ENCODE measurements around the gene NSRP1. TPM values are rescaled to one million over a fixed set of nuclear protein-coding genes. Genes with fewer than 3 reads are reported as not detected.

The NSRP1 gene
- total and polyA plus RNA-seq, 2 of the 13 experiments (the other 11 are each of a cell fraction or from before 2014, with no cell fraction given) = 7.0 to 14.3 TPM

DNA sequence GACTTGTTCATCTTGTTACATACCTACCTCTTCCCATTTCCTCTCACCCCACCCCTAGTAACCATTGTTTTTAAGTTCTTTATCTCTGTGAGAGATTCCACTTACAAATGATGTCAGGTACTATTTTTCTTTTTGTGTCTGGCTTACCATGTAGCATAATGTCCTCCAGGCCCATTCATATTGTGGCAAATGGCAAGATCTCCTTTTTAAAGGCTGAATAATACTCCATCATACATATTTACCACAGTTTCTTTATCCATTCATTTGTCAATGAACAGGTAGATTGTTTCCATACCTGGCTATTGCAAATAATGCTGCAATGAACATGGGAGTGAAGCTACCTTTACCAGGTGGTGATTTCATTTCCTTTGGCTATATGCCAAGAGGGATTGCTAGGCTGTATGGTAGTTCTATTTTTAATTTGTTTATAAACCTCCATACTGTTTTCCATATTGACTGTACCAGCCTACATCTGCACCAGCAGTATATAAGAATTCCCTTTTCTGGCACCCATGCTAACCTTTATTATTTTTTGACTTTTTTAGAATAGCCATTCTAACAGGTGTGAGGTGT lies 53.9 kb downstream of the NSRP1 start:
- no peak for FAIRE-seq
- TF ChIP-seq SETDB1 (CRISPR knock-in tag; IDR thresholded peaks at IDR 0.05; ENCODE audit: borderline replicate concordance) (no peak), SOX5 (CRISPR knock-in tag; IDR thresholded peaks at IDR 0.05; ENCODE audit: borderline replicate concordance) (no peak), ZNF441 (CRISPR knock-in tag; IDR thresholded peaks at IDR 0.05; ENCODE audit: borderline replicate concordance) (no peak), FOXM1 (CRISPR knock-in tag; IDR thresholded peaks at IDR 0.05) (no peak), ZNF589 (CRISPR knock-in tag; conservative IDR thresholded peaks at IDR 0.05) (no peak), ISL2 (CRISPR knock-in tag; IDR thresholded peaks at IDR 0.05) (no peak), HNF4A (CRISPR knock-in tag; IDR thresholded peaks at IDR 0.05) (no peak), ZNF33A (CRISPR knock-in tag; IDR thresholded peaks at IDR 0.05; ENCODE audit: borderline replicate concordance) (no peak), KLF9 (CRISPR knock-in tag; IDR thresholded peaks at IDR 0.05; ENCODE audit: low read depth) (no peak)
- TF ChIP-seq, protein P1, sequence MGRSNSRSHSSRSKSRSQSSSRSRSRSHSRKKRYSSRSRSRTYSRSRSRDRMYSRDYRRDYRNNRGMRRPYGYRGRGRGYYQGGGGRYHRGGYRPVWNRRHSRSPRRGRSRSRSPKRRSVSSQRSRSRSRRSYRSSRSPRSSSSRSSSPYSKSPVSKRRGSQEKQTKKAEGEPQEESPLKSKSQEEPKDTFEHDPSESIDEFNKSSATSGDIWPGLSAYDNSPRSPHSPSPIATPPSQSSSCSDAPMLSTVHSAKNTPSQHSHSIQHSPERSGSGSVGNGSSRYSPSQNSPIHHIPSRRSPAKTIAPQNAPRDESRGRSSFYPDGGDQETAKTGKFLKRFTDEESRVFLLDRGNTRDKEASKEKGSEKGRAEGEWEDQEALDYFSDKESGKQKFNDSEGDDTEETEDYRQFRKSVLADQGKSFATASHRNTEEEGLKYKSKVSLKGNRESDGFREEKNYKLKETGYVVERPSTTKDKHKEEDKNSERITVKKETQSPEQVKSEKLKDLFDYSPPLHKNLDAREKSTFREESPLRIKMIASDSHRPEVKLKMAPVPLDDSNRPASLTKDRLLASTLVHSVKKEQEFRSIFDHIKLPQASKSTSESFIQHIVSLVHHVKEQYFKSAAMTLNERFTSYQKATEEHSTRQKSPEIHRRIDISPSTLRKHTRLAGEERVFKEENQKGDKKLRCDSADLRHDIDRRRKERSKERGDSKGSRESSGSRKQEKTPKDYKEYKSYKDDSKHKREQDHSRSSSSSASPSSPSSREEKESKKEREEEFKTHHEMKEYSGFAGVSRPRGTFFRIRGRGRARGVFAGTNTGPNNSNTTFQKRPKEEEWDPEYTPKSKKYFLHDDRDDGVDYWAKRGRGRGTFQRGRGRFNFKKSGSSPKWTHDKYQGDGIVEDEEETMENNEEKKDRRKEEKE (IDR thresholded peaks at IDR 0.05) = no peak
- TF ChIP-seq, protein P2, sequence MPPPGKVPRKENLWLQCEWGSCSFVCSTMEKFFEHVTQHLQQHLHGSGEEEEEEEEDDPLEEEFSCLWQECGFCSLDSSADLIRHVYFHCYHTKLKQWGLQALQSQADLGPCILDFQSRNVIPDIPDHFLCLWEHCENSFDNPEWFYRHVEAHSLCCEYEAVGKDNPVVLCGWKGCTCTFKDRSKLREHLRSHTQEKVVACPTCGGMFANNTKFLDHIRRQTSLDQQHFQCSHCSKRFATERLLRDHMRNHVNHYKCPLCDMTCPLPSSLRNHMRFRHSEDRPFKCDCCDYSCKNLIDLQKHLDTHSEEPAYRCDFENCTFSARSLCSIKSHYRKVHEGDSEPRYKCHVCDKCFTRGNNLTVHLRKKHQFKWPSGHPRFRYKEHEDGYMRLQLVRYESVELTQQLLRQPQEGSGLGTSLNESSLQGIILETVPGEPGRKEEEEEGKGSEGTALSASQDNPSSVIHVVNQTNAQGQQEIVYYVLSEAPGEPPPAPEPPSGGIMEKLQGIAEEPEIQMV (CRISPR knock-in tag; IDR thresholded peaks at IDR 0.05; ENCODE audit: low read depth) = no peak
- TF ChIP-seq, protein P3, sequence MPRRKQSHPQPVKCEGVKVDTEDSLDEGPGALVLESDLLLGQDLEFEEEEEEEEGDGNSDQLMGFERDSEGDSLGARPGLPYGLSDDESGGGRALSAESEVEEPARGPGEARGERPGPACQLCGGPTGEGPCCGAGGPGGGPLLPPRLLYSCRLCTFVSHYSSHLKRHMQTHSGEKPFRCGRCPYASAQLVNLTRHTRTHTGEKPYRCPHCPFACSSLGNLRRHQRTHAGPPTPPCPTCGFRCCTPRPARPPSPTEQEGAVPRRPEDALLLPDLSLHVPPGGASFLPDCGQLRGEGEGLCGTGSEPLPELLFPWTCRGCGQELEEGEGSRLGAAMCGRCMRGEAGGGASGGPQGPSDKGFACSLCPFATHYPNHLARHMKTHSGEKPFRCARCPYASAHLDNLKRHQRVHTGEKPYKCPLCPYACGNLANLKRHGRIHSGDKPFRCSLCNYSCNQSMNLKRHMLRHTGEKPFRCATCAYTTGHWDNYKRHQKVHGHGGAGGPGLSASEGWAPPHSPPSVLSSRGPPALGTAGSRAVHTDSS (CRISPR knock-in tag; conservative IDR thresholded peaks at IDR 0.05) = no peak

More for the DNA sequence above, 53.9 kb downstream of the NSRP1 start:
- ATAC-seq (no peak), DNase-seq (ENCODE audit: low spot score) (no peak)
- Histone ChIP-seq H3K4me1 (ENCODE audit: insufficient read depth, low read length) (no peaks in the 10 kb centered on the region), H3K9me3 (ENCODE audit: low read length) (no peaks in the 10 kb centered on the region), H2AFZ (ENCODE audit: low read length) (no peak overlapping the region), H3K79me2 (ENCODE audit: insufficient read depth, low read length) (no peaks in the 10 kb centered on the region), H3K27ac (ENCODE audit: extremely low read length, insufficient read depth, low read length) (no peak overlapping the region), H3K4me2 (ENCODE audit: low read depth, low read length) (no peak overlapping the region), H3K27me3 (ENCODE audit: control insufficient read depth in 1 of 2, insufficient read depth in 2 of 2, low read length in 2 of 2) (no peaks in the 10 kb centered on the region), H3K4me3 (replicated peaks in 1 of 3; ENCODE audit: insufficient read depth in 1 of 3, low read depth in 2 of 3, low read length in 3 of 3) (no peak overlapping the region), H3K36me3 (replicated peaks in 1 of 2; ENCODE audit: control insufficient read depth in 1 of 2, insufficient read depth in 2 of 2, low read length in 2 of 2) (peaks cover 1 to 23% of the 10 kb centered on the region in 2 experiments; a peak in 3 of 5 replicates), H3K9ac (ENCODE audit: insufficient read depth, low read depth, low read length) (no peak overlapping the region), H4K20me1 (ENCODE audit: insufficient read depth, low read length) (no peaks in the 10 kb centered on the region)
- ChIA-PET CTCF (ENCODE audit: low intra/inter-chr PET ratio, low total read pairs) (no interaction called here), POLR2A (no interaction called here)
- no TSS peak for BruUV-seq (replicated peaks)
- in situ Hi-C loops (cut with HindIII; ENCODE audit: extremely low pct_ligation_motif_present, low pct_unique_long_range_greater_than_20kb) = no loop called here
- intact Hi-C loops (cut with micrococcal nuclease; ENCODE audit: unreplicated experiment) = loop anchor here (10.0 kb wide), 1 partner anchor 54 kb away; no protein-coding TSS in a partner anchor

Measured in HepG2 (cell line).